CD4-positive, alpha-beta T cell treated with Interleukin-4 for 4 hours (primary cell): ENCODE measurements around the gene GAPDH.
"Not testable (repeated sequence)": the region's sequence is repeated elsewhere in the genome, so short reads cannot be mapped to it uniquely, and the experiment has no call there.

Source experiments
- DNase-seq: peaks from one replicate; pipeline ENCODE4 v3.0.0-alpha.2; 2020

The GAPDH gene

GRCh38 chr12:6547987-6548386 lies 13.7 kb downstream of the GAPDH start:
- no peak for DNase-seq

GRCh38 chr12:6548556-6548955 lies 14.2 kb downstream of the GAPDH start:
- DNase-seq, result no peak

- DNase-seq, result no peak
Observed at GRCh38 chr12:6548966-6549683, 14.8 kb downstream of the GAPDH start.

GRCh38 chr12:6549684-6550151 lies 15.4 kb downstream of the GAPDH start:
- DNase-seq, result no peak

GRCh38 chr12:6550294-6551062 lies 16.2 kb downstream of the GAPDH start:
- no peak for DNase-seq

- DNase-seq, result no peak
Observed at GRCh38 chr12:6551063-6551461, 16.7 kb downstream of the GAPDH start.

- DNase-seq, result no peak
Observed at GRCh38 chr12:6551496-6552139, 17.3 kb downstream of the GAPDH start.

- DNase-seq, result no peak
Observed at GRCh38 chr12:6552140-6552551, 17.8 kb downstream of the GAPDH start.

- no peak for DNase-seq
Observed at GRCh38 chr12:6553051-6553868, 18.9 kb downstream of the GAPDH start.

- peak; percentile 73 for DNase-seq
Observed at GRCh38 chr12:6554168-6555017, 20.1 kb downstream of the GAPDH start.

GRCh38 chr12:6555018-6555691 lies 20.8 kb downstream of the GAPDH start:
- no peak for DNase-seq

GRCh38 chr12:6556496-6556817 lies 22.1 kb downstream of the GAPDH start:
- DNase-seq, result not testable (repeated sequence)

- no peak for DNase-seq
Observed at GRCh38 chr12:6556857-6557256, 22.5 kb downstream of the GAPDH start.

GRCh38 chr12:6558014-6558760 lies 23.9 kb downstream of the GAPDH start:
- peak; percentile 70 for DNase-seq

GRCh38 chr12:6559500-6559899 lies 25.2 kb downstream of the GAPDH start:
- no peak for DNase-seq

- DNase-seq, result no peak
Observed at GRCh38 chr12:6560501-6561205, 26.3 kb downstream of the GAPDH start.

GRCh38 chr12:6562881-6563280 lies 28.6 kb downstream of the GAPDH start:
- DNase-seq, result no peak

GRCh38 chr12:6563448-6564050 lies 29.2 kb downstream of the GAPDH start:
- DNase-seq, result peak; percentile 54

- DNase-seq, result no peak
Observed at GRCh38 chr12:6567112-6567670, 32.9 kb downstream of the GAPDH start.
